T-helper 2 cell (primary cell): Measurements from ENCODE around the gene HMCES.

ENCODE experiments used
- DNase-seq, 5 experiments: peaks; one replicate each; pipeline versions ENCODE4 v3.0.0 to v3.0.0-alpha.2; 2012 to 2022

The HMCES gene

DNA sequence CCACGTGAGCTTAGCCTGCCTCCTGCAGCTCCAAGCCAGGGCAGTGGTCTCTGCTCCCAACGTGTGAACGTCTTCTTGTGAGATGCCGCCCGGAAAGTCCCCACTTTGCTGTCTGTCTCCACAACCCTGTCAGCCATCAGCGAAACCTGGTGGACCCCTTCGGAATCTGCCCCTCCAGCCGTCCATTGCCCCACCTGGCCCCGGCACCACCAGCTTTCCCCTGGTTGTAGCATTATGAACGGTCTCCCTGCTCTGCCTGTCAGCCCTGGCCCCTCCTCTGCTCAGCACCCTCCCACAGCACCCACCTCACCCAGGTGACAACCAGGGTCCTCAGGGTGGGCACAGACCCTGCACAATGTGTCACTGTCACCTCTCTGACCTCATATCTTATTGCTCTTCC is 71.1 kb downstream of the HMCES start:
- DNase-seq: no peak

DNA sequence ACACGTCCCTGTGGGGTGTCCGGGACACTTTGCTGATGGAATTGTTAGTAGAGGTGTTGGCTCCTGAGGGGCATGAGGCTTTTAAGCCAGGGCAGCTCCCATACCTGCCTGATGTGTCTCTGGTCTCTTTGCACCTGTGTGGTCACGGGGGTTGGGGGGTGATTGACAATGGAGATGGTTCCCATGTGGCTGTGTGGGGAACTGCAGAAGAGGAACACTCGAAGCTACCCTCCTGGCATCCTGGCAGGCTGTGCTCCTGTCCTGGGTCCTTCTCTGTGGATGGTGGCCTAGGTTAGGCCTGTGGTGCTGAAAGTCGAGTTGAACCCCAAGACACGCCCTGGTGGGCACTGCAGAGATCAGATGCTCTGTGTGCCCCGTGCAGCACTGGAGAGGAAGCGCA is 73.4 kb downstream of the HMCES start:
- DNase-seq: no peak

GRCh38 chr3:129352650-129353588 is 74.2 kb downstream of the HMCES start:
- DNase-seq: no peak

DNA sequence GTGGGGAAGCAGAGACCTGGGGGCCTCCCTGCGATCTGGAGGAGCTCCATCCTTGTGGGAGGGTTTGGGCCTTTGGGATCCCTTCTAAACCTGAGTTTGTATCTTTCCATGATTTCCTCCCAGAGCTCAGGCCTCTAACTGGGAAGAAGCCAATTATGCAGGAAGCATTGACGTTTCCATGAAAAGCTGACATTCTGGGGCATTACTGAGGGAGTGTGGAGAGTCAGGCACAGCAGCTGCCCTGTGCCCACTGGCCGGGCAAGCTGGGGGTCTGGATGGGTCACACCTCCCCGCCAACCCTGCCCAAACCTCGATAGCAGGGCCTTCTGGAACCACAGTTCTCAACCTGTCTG is 74.9 kb downstream of the HMCES start:
- no peak for DNase-seq
